Measurements from ENCODE around the gene ADGRB2.

The ADGRB2 gene, protein sequence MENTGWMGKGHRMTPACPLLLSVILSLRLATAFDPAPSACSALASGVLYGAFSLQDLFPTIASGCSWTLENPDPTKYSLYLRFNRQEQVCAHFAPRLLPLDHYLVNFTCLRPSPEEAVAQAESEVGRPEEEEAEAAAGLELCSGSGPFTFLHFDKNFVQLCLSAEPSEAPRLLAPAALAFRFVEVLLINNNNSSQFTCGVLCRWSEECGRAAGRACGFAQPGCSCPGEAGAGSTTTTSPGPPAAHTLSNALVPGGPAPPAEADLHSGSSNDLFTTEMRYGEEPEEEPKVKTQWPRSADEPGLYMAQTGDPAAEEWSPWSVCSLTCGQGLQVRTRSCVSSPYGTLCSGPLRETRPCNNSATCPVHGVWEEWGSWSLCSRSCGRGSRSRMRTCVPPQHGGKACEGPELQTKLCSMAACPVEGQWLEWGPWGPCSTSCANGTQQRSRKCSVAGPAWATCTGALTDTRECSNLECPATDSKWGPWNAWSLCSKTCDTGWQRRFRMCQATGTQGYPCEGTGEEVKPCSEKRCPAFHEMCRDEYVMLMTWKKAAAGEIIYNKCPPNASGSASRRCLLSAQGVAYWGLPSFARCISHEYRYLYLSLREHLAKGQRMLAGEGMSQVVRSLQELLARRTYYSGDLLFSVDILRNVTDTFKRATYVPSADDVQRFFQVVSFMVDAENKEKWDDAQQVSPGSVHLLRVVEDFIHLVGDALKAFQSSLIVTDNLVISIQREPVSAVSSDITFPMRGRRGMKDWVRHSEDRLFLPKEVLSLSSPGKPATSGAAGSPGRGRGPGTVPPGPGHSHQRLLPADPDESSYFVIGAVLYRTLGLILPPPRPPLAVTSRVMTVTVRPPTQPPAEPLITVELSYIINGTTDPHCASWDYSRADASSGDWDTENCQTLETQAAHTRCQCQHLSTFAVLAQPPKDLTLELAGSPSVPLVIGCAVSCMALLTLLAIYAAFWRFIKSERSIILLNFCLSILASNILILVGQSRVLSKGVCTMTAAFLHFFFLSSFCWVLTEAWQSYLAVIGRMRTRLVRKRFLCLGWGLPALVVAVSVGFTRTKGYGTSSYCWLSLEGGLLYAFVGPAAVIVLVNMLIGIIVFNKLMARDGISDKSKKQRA (N-terminal part only)

DNA sequence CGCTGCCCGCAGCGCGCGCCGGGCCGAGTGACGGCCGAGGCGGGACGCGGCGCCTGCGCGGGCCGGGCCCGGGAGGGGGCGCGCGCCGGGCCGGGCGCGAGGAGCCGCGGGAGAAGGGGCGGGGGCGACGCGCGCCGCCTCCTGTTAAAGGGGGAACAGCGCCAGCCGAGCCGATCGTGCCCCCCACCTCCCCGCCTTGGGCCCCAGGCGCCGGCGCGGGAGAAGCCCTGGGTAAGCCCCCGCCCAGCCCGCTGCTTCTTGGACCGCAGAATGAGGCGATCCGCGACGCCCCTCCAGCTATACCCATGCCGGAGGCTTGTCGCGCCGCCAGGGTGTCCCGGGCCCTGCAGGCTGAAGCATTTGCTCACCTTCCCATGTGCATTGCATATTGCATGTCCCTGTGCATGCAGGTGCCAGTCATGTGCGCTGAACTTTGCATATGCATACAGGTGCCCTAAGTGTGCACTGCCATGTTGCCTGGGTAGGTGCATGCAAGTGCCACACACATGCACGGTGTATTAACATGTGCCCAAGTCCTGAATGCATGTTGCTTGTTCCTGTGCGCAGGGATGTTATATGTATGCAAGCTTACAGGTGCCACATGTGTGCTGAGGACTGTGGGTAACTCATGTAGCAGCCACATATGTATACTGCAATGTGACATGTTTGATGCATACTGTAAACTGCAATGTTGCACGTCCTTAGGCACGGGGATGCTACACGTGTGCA is at the start of gene ADGRB2:
TSS of gene ADGRB2 (minus strand) at position 29 of the 729 bp plus-strand sequence. CDS start 7,119 bp downstream, outside the sequence.
- DNase-seq: peak; percentile 25

DNA sequence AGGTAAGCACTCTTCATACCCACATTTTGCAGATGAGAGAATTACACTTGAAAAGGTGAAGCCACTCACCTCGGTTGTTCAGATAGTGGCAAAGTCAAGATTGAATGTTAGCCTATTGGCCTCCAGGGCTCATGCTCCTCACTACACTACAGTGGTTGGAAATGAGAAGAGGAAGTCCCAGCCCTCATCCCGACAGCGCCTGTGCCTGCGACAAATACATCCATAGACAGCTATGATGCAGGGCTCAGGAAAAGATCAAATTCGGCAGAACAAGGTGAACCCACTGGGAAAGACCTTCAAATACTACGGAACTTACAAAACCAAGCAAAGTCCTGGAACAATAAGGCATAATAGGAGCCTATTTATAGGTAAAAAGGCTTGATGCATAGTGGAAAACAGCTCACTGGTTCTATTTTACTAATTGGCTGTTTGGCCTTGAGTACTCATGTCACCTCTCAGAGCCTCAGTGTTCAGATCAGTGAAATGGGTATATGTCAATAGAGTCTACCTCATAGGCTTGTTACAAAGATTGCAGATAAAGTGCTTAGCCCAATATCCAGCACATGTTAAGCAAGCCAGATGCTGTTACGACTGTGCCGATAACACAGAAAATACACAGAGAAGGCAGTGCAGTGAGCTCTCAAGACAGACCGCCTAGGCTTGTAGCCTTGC is 48.2 kb upstream of the ADGRB2 start:
- DNase-seq: no peak

DNA sequence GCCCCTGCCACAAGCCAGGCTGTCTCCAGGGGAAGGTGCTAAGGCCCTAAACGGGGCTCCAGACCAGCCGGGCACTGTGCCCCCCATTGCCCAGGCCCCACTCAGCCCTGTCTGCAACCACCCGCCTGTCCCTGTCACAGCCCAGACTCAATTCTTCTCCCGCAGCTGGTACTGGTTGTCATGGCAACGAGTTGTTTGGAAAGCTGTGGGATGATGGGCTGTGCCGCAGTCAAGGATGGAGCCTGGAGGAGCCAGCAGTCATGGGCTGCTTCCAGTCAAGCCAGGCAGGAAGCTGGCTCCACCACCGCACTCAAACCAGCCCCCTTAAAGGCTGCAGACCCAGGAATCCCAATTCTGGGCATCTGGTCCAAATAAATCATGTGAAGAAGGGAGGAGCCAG is 47.5 kb upstream of the ADGRB2 start:
- no peak for DNase-seq

DNA sequence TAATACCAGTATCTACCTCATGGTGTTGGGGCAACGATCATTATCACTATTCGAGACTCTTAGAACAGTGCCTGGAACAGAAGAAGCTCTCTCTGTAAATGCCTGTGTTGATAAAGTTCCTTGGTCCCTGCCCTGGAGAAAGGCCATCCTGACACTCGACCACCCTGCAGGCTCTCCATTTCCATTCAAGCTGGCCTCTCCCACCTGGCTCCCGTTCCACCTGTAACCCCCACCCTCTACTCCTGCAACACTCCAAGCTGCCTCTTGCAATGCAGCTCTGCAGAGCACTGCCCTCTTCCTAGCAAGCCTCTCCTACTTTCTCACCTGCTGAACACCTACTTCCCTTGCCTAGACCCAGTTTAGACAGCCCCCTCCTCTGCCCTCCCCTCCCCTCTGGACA is 45.6 kb upstream of the ADGRB2 start:
- no peak for DNase-seq

DNA sequence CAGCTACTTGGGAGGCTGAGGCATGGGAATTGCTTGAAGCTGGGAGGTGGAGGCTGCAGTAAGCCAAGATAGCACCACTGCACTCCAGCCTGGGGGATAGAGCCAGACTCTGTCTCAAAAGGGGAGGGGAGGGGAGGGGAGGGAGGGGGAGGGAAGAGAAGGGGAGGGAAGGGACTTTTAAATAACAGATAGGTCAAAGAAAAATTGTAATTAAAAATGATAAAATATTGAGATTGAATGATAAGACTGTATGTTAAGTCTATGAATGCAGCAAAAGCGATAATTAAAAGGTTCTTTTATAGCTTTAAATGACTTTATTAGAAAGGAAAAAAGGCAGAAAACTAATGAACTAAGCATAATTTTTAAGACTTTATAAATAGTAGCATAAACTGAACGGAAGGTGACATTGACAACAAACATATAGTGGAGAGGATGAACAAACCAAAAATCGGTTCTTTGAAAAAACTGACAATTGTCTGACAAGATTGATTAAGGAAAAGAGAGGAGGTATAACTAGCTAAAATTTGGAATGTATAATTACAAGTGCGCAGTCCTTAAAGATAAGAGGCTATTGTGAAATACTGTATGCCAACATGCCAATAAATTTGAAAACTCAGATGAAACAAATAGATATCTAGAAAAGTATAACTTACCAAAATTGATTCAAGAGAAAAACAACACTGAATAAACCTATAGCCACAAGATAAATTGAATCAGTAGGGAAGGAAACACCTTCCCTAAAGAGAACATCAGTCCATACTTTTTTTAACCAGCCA is 43.3 kb upstream of the ADGRB2 start:
- no peak for DNase-seq

DNA sequence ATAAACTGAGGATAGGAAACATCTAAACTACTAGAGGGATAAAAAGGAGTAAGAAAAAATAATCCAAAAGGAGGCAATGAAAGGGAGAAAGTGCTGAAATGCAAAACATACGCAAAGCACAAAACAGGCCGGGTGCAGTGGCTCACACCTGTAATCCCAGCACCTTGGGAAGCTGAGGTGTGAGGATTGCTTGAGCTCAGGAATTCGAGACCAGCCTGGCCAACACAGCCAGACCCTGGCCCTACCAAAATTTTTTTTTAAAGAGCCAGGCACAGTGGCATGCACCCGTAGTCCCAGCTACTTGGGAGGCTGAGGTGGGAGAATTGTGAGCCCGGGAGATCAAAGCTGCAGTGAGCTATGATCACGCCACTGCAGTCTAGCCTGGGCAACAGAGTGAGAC is 41.2 kb upstream of the ADGRB2 start:
- no peak for DNase-seq

DNA sequence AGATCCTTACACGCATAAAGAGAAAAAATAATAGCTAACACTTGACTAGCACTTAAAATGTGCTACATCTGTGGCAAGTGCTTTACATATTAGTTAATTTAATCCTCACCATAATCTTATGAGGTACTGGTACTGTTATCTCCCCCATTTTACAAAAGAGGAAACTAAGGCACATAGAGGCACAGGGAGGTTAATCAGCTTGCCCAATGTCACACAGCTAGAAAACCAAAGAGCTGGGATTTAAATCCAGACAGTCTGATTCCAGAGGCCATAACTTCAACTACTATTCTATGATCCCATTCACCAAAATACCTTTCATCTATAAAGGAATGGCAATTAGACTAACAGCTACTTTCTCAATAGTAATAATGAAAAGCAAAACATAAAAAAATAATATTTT is 40.0 kb upstream of the ADGRB2 start:
- no peak for DNase-seq

DNA sequence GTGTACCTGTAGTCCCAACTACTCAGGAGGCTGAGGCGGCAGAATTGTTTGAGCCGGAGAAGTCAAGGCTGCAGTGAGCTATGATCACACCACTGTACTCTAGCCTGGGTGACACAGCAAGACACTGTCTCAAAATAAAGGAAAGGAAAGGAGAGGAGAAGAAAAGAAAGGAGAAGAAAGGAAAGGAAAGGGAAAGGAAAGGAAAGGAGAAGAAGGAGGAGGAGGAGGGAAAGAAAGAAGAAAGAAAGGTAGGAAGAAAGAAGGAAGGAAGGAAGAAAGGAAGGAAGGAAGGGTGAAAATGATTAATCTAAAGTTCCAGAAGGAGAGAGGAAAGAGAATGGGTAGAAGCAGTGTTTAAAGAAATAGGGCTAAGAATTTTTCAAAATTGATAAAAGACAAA is 39.5 kb upstream of the ADGRB2 start:
- DNase-seq: no peak

DNA sequence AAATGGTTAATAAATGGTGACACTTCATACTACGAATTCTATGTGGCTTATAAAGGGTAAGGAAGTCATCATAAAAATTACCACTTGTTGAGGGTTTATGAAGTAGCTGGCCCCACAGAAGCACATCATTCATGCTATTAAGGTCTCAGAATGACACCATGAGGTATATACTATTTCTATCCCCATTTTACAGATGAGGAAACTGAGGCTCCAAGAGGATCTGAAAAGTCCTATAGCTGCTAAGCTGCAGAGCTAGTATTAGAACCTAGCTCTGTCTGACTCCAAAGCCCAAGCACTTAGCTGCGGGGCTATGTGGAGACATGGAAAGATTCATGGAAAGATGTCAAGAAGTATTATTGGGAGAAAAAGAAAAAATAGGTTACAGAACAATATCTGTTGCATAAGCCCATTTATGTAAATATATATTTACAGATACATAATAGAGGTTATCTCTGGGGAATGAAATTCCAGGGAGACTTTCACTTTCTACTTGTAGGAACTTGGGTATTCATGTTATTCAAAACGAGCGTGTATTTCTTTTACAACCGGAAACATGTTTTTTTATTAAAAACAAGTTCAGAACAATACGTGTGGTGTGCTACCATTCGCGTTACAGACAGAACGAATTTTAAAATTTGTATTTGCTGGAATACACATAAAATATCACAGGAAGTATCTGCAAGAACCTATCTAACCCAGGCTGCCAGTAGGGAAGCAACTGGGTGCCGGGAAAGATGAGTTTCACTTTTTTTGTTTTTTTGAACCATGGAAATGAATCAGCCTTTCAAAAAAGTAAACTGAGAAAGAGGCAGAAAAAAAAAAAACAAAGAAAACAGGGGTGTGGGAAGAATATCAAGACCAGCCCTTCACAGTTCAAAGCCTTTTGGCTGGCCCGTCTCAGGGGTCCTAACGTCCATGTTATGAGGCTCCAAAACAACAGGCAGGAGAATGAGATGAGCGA is 38.3 kb upstream of the ADGRB2 start:
- no peak for DNase-seq

DNA sequence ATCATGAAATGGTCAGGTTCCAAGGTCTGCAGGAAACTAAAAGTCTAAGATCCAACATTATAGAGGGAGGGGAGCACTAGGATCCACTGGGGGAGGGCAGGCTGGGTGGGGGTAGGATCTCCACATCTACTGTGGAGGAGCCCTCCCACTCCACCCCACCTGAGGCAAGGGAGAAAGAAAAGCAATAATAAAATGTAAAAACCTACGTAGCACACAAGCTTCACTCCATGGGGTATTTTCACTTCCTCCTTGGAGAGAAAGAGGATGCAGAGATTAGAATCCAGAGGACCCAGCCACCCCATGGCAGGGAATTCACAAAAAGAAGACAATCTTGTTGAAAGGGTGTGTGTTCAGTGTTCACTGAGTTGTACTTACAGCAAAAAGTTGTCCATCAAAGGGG is 37.3 kb upstream of the ADGRB2 start:
- DNase-seq: no peak

DNA sequence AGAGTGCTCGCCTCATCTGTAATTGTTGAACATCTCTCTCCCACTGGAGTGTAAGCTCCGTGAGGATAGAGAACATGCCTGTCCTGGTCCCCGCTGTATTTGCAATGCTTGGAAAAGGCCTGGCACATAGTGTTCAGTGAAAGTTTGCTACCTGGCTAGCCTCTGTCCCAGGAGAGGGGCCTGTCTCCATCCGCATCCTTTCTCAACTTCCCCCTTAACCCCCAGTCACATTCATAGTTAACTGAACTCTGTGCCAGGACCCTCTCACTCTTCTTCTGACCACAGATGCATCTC is 36.5 kb upstream of the ADGRB2 start:
- no peak for DNase-seq

DNA sequence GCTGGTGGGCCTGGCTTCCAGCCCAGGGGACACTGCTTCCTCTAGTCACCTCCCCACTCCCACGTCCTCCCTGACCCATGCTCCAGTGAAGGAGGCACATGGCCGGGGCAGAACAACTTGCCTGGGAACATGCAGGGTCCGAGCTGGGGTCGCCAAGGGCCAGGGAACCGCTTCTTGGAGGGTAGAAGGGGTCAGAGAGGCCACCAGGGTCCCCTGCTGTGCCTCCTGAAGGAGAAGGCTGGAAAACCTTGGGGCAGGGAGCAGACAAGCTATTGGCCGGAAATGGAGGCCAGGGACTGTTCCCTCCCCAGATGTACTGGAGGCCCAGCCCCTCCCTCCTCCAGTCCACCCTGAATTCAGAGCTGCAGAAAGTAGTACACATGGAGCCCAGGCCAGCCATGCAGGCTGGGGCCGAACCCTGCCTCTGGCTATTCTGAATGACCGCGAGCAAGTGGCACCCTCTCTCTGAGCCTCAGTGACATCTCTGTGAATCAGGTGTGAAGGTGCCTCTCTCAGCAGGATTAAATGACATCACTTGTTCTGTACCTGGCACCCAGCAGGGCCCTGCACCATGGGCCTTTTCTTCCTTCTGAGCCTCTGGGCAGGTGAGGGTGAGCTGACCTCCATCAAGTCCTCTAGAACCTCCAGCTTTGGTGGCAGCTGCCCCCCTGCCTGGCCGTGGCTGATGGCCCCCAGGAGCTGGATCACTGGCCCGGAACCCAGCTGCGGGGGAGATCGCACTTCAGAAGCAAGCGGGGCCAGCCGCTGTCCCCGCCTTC is 35.9 kb upstream of the ADGRB2 start:
- DNase-seq: no peak

DNA sequence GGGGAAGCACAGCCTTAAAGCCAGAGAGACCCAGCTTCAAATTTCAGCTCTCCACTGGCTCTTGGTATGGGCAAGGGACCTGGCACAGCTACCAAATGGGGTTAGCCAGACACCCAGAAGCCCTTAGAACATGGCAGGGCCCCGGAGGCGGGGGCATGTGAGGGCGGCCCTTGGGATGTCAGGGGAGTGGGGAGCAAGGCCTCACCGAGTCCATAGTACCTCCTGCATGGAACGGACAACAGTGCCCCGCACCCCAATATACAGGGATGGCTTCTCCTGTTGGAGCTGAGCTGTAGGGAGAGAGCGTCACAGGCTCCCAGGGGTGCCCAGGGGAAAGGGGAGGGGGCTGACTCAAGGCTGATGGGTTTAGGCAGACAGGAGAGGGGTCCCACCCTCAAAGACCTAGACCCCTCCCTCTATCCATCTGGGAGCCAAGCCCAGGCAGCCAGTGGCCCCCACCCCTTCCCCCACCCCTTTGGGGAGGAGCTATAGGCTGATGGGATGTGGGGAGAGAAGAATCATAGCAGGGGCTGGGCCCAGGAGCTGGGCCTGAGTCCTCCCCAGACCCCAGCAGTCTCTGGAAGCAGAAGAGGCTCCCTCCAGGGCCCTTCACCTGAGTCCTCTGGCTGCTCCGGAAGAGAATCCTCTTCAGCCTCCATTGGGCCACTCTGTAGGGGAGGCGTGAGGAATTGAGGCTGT is 35.2 kb upstream of the ADGRB2 start:
- DNase-seq: no peak

DNA sequence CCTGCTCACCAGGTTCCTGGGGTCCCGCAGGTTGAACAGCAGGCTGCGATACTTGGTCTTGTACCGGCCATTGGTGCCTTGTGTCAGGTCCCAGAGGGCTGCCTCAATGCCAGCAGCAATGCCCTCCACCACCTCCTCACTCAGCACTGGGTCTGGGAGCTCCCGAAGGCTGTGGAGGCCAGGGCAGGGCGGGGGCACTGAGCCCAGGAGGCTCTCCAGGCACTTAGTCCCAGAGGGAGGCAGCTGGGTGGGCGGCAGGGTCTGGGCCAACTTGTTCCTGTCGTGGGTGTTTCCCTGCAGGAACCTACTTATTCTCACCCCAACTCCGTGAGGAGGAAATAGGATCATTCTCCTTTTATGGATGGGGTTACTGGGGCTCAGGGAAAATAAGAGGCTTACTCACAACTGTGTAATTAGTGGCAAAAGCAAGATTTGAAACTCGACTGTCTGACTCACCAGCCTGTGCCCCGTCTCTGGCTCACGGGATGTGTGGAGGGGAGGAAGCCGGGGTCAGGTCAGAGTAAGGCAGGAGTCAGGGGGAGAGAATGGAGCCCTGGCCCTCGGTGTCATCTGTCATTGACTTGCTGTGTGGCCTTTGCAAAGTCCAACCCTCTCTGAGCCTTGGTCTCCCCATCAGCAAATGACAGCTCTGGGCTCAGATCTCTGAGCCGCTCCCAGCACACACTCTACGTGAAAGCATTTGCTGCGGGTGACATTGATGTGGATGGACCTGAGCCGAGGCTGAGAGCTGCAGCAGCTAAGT is 34.5 kb upstream of the ADGRB2 start:
- DNase-seq: no peak

DNA sequence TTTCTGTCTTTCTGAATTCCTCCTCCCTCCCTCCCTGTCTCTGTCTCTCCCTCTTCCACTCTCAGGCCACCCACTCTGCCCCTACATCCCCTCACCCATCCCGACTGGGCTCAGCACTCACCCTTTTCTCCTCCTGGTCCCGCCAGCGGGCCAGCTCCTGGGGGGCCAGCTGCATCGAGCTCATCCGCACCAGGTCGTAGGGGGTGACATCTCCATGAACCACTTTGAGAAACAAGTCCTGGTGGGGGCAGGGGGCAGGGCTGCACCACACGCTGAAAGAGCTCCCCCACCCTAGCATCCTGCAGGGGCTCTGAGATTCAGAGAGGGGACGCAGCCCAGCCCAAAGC is 33.9 kb upstream of the ADGRB2 start:
- DNase-seq: no peak

DNA sequence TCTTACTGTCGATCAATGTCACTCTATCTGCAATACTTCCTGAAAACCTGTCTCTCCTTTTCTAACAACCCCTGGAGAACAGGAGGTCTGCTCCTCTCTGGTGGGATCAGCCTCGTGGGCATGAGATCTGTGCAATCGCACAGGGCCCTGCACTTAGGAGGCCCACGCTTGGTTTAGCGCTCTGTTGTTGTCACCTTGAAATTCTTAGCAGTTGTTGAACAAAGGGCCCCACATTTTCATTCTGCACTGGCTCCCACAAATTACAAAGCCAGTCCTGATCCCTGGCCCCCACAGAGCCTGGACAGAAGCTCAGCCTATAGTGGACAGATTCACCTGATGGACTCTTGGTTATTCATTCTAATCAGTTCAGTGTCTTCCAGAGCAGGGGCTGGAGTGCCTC is 33.1 kb upstream of the ADGRB2 start:
- DNase-seq: no peak

DNA sequence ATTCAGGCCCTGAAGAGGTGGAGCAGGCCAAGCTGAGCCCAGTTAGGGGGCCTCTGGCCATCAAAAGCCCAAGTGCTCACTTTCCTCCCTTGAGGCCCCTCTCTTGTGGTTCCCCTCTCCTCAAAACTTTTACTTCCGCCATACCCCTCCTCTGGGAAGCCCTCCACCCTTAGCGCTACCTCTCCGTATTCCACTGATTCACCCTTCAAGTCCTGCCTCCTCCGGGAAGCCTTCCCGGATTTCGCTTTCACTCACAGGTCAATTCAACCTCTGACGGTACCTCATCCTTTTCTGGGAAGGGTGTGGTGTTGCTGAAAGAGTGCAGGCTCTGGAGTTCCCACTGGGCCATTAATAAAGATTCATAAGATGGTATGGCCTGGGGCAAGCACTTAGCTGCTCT is 32.6 kb upstream of the ADGRB2 start:
- DNase-seq: no peak

Measured in activated gamma-delta T cell treated with Interleukin-2 at 50 U/mL for 16 hours (primary cell).